Testis (tissue), 3 donors: Measurements from ENCODE around the gene ENTPD6. TPM values are rescaled to one million over a fixed set of nuclear protein-coding genes. Genes with fewer than 3 reads are reported as not detected.
"Not testable (repeated sequence)": the region's sequence is repeated elsewhere in the genome, so short reads cannot be mapped to it uniquely, and the experiment has no call there.

Experiments
- DNase-seq: peaks from one replicate; pipeline ENCODE4 v3.0.0-alpha.2; 2019
- H3K27ac ChIP-seq, 2 donors: fragments of 200-600 bp; sonication (generic); one replicate each; pipeline ENCODE4 v1.5.1; 2019
- H3K27me3 ChIP-seq: fragments of 200-600 bp; sonication (generic); one replicate; pipeline ENCODE4 v1.5.1; 2019
- H3K36me3 ChIP-seq: fragments of 200-600 bp; sonication (generic); one replicate; pipeline ENCODE4 v1.5.1; 2017; ENCODE audit warnings: low read depth; ENCODE audit errors: missing control alignments
- H3K4me1 ChIP-seq: fragments of 200-600 bp; sonication (generic); one replicate; pipeline ENCODE4 v1.5.1; 2019
- H3K4me3 ChIP-seq, 2 donors: fragments of 200-600 bp; sonication (generic); one replicate each; pipeline ENCODE4 v1.5.1; 2017 to 2019
- H3K9me3 ChIP-seq: fragments of 200-600 bp; sonication (generic); one replicate; pipeline ENCODE4 v1.5.1; 2017
- CTCF ChIP-seq, 3 experiments: fragments of 450-650 bp in 2 of 3; fragments of 200-600 bp in 1 of 3; sonication (generic) in 1 of 3; IDR thresholded peaks; one replicate each; pipeline ENCODE4 v1.5.1; 2016 to 2019; ENCODE audit warnings: antibody characterized with exemption in 3 of 3, mild to moderate bottlenecking in 2 of 3, moderate library complexity in 1 of 3
- POLR2A ChIP-seq: fragments of 450-650 bp; IDR thresholded peaks from one replicate; pipeline ENCODE4 v1.6.1; 2017; ENCODE audit warnings: antibody characterized with exemption, mild to moderate bottlenecking, moderate library complexity
- WGBS, 2 donors: methylation state at CpG; one replicate each; pipeline ENCODE4 v1.1.5; 2018; 5-methylcytosine and 5-hydroxymethylcytosine counted together
- intact Hi-C: fragments of 100-400 bp; cut with DNase I; formaldehyde crosslinking; loops from one replicate; pipeline ENCODE4 v1.15.1; 2023; ENCODE audit warnings: low total_unique reads
- polyA plus RNA-seq: library from polyadenylated mRNA; stranded (reverse); fragments of 350-450 nt; fragmentation: Illumina TruSeq; extraction: RNeasy Lipid Tissue Mini Kit (QIAGEN cat#74804); gene quantifications from one replicate; pipeline ENCODE4 v1.2.3, GENCODE V29; 2014; ENCODE audit warnings: low read depth, low replicate concordance; ENCODE audit not compliant: insufficient read depth
- total RNA-seq, 2 donors: library from RNA; depleted of rRNA; stranded (reverse); fragments of >200 nt; gene quantifications; one replicate each; pipeline ENCODE4 v1.2.3, GENCODE V29; 2016

ENTPD6 gene
- total and polyA plus RNA-seq, 3 donors from 2014 or later, result 80.7 to 204 (median 157) TPM

- Histone ChIP-seq H3K9me3 (no peaks in the 10 kb centered on the region), H3K27ac (no peak overlapping the region)
These were observed 41.2 kb downstream of the ENTPD6 start for GRCh38 chr20:25236450-25237304.

GRCh38 chr20:25237610-25238318, 42.3 kb downstream of the ENTPD6 start:
- Histone ChIP-seq H3K36me3 (no peaks in the 10 kb centered on the region), H3K27ac (no peak overlapping the region), H3K27me3 (no peaks in the 10 kb centered on the region), H3K9me3 (no peaks in the 10 kb centered on the region), H3K4me1 (peaks cover 4% of the 10 kb centered on the region), H3K4me3 (no peak overlapping the region)
- WGBS, 2 donors, result 43 to 47% methylated on average over 5 to 10 of the region's 10 CpGs
- TF ChIP-seq POLR2A (no peak), CTCF (IDR thresholded peaks at IDR 0.05) (no peak)
- no peak for DNase-seq
- intact Hi-C loops, result no loop called here

More at GRCh38 chr20:25236450-25237304, 41.2 kb downstream of the ENTPD6 start:
- TF ChIP-seq CTCF (IDR thresholded peaks at IDR 0.05), result no peak
- no peak for TF ChIP-seq POLR2A
- WGBS, 2 donors, result 86 to 87% methylated on average over 10 to 15 of the region's 15 CpGs
- Histone ChIP-seq H3K4me1 (peaks cover 4% of the 10 kb centered on the region), H3K36me3 (no peaks in the 10 kb centered on the region), H3K27me3 (no peaks in the 10 kb centered on the region), H3K4me3 (no peak overlapping the region)
- intact Hi-C loops, result no loop called here
- DNase-seq, result no peak

- Histone ChIP-seq H3K27ac (no peak overlapping the region), H3K4me3 (no peak overlapping the region), H3K9me3 (no peaks in the 10 kb centered on the region), H3K27me3 (no peaks in the 10 kb centered on the region), H3K36me3 (no peaks in the 10 kb centered on the region), H3K4me1 (peaks cover 4% of the 10 kb centered on the region)
- TF ChIP-seq CTCF (IDR thresholded peaks at IDR 0.05) (no peak), POLR2A (no peak)
- 92 to 94% methylated on average over 12 of the region's 12 CpGs for WGBS, 2 donors
- no peak for DNase-seq
- intact Hi-C loops, result no loop called here
These were observed 43.0 kb downstream of the ENTPD6 start for GRCh38 chr20:25238319-25239037.

GRCh38 chr20:25239387-25240370, 44.2 kb downstream of the ENTPD6 start:
- Histone ChIP-seq H3K4me3 (no peak overlapping the region), H3K27ac (no peak overlapping the region), H3K9me3 (no peaks in the 10 kb centered on the region), H3K4me1 (peaks cover 4% of the 10 kb centered on the region), H3K36me3 (no peaks in the 10 kb centered on the region), H3K27me3 (no peaks in the 10 kb centered on the region)
- WGBS, 2 donors, result 93 to 96% methylated on average over 15 to 17 of the region's 19 CpGs
- TF ChIP-seq POLR2A (no peak), CTCF (IDR thresholded peaks at IDR 0.05) (no peak)
- DNase-seq, result no peak
- intact Hi-C loops, result no loop called here

GRCh38 chr20:25240851-25241658, 45.5 kb downstream of the ENTPD6 start:
- H3K36me3 ChIP-seq, DNase-seq, H3K9me3 ChIP-seq, H3K4me1 ChIP-seq, H3K27me3 ChIP-seq, intact Hi-C loops, H3K27ac ChIP-seq, H3K4me3 ChIP-seq: not testable (repeated sequence)
- 84 to 88% methylated on average over 9 of the region's 9 CpGs for WGBS, 2 donors

- H3K4me3 ChIP-seq, H3K36me3 ChIP-seq, DNase-seq, intact Hi-C loops, H3K27me3 ChIP-seq, H3K27ac ChIP-seq, H3K9me3 ChIP-seq, H3K4me1 ChIP-seq: not testable (repeated sequence)
- 62 to 69% methylated on average over 4 of the region's 4 CpGs for WGBS, 2 donors
These were observed 46.1 kb downstream of the ENTPD6 start for GRCh38 chr20:25241659-25241955.
